Activated naive CD8-positive, alpha-beta T cell (primary cell): Measurements from ENCODE around the gene ERC1.

Experiments
- H3K27ac Mint-ChIP-seq: one replicate; pipeline ENCODE4 v1.8.0; 2021; ENCODE audit warnings: mixed read lengths
- H3K27me3 Mint-ChIP-seq: one replicate; pipeline ENCODE4 v1.8.0; 2021; ENCODE audit warnings: mixed read lengths
- H3K36me3 Mint-ChIP-seq: one replicate; pipeline ENCODE4 v1.8.0; 2021; ENCODE audit warnings: mixed read lengths
- H3K4me1 Mint-ChIP-seq: one replicate; pipeline ENCODE4 v1.8.0; 2021; ENCODE audit warnings: low read depth, mixed read lengths
- H3K4me3 Mint-ChIP-seq: one replicate; pipeline ENCODE4 v1.8.0; 2021; ENCODE audit warnings: mild to moderate bottlenecking, mixed read lengths
- H3K9me3 Mint-ChIP-seq: one replicate; pipeline ENCODE4 v1.8.0; 2021; ENCODE audit warnings: low read depth, mixed read lengths

ERC1 gene

GRCh38 chr12:1287446-1287975, 296.5 kb downstream of the ERC1 start:
- Mint-ChIP-seq H3K4me1 (no peaks in the 10 kb centered on the region), H3K27ac (no peak overlapping the region), H3K9me3 (no peaks in the 10 kb centered on the region), H3K27me3 (no peaks in the 10 kb centered on the region), H3K36me3 (peaks cover 18% of the 10 kb centered on the region), H3K4me3 (no peak overlapping the region)

GRCh38 chr12:1288333-1288732, 297.3 kb downstream of the ERC1 start:
- no peak overlapping the region for H3K27ac Mint-ChIP-seq
- H3K27me3 Mint-ChIP-seq, result no peaks in the 10 kb centered on the region
- H3K36me3 Mint-ChIP-seq, result peaks cover 18% of the 10 kb centered on the region
- H3K4me1 Mint-ChIP-seq, result no peaks in the 10 kb centered on the region
- no peaks in the 10 kb centered on the region for H3K9me3 Mint-ChIP-seq
- no peak overlapping the region for H3K4me3 Mint-ChIP-seq

DNA sequence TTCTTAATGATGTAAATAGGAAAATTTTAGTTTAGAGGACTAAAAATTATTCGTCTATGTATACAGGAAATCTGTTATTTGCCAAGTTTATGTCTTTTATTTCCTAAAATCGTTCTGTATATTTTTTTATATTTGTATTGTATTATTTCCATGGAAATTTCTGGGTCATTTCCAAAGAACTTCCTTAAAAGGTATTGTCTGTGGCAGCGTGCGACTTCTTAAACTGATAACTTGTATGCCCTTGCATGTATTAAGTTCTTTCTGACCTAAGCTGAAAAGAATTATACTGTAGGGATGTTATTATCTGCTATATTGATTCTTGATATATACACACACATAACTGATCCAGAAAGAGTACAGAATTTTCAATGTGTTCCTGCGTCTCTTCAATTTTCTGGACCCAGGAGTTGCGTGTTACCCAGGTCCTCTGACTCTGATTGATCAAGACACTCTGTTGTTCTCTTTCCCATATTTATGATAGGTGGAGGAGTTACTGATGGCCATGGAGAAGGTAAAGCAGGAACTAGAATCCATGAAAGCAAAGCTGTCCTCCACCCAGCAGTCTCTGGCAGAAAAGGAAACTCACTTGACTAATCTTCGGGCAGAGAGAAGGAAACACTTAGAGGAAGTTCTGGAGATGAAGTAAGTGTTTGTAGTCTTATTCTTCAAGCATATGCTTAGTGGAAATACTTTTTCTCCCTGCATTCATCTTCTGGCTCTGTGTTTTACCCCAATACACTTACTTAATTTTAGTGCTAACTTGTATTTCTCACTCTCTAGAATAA, 298.5 kb downstream of the ERC1 start:
- Mint-ChIP-seq H3K9me3 (no peaks in the 10 kb centered on the region), H3K4me1 (no peaks in the 10 kb centered on the region), H3K27ac (no peak overlapping the region), H3K27me3 (no peaks in the 10 kb centered on the region), H3K36me3 (peaks cover 22% of the 10 kb centered on the region), H3K4me3 (no peak overlapping the region)

- Mint-ChIP-seq H3K27me3 (no peaks in the 10 kb centered on the region), H3K36me3 (peaks cover 21% of the 10 kb centered on the region), H3K4me3 (no peak overlapping the region), H3K9me3 (no peaks in the 10 kb centered on the region), H3K27ac (no peak overlapping the region), H3K4me1 (no peaks in the 10 kb centered on the region)
Measured at GRCh38 chr12:1290716-1291115, 299.7 kb downstream of the ERC1 start.

DNA sequence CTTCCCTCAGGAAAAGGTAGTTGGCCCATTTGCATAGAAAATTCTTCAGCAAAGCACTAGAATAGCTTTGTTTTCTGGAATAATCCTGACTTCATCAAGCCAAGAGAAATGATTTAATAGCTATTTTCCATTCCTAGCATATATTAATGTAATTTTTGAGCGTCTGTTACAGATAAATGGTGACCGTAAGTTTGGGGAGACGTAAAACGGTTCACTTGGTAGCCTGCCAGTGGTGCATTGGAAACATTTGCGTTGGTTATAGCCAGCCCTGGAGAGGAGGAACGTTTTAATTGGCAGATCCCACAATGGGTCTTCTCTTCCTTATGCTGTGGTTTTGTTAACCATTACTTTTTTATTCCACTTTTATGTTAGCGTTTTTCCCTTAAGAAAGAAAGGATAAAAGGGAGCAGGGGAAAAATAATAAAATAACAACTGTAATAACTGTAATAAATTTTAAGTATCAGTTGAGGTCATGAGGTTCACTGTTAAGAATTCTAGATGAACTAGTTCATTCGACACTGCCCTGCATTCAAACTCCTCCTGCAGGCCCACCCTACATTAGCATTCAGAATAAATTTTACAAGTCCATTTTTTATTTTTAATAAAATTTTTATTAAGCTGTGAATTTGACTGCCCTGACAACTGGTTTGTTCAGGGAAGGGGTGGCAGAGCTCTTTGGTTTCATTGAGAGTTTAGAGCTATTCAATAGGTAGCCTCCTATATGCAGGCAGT, 300.7 kb downstream of the ERC1 start:
- peaks cover 22% of the 10 kb centered on the region for H3K36me3 Mint-ChIP-seq
- no peak overlapping the region for H3K4me3 Mint-ChIP-seq
- H3K27me3 Mint-ChIP-seq, result no peaks in the 10 kb centered on the region
- H3K4me1 Mint-ChIP-seq, result no peaks in the 10 kb centered on the region
- no peaks in the 10 kb centered on the region for H3K9me3 Mint-ChIP-seq
- H3K27ac Mint-ChIP-seq, result no peak overlapping the region

- H3K4me3 Mint-ChIP-seq, result no peak overlapping the region
- no peaks in the 10 kb centered on the region for H3K27me3 Mint-ChIP-seq
- H3K4me1 Mint-ChIP-seq, result no peaks in the 10 kb centered on the region
- H3K27ac Mint-ChIP-seq, result no peak overlapping the region
- peaks cover 23% of the 10 kb centered on the region for H3K36me3 Mint-ChIP-seq
- no peaks in the 10 kb centered on the region for H3K9me3 Mint-ChIP-seq
Measured at GRCh38 chr12:1293901-1294300, 302.9 kb downstream of the ERC1 start.

- no peaks in the 10 kb centered on the region for H3K9me3 Mint-ChIP-seq
- no peak overlapping the region for H3K4me3 Mint-ChIP-seq
- no peaks in the 10 kb centered on the region for H3K27me3 Mint-ChIP-seq
- peaks cover 15% of the 10 kb centered on the region for H3K36me3 Mint-ChIP-seq
- no peaks in the 10 kb centered on the region for H3K4me1 Mint-ChIP-seq
- H3K27ac Mint-ChIP-seq, result no peak overlapping the region
Measured at GRCh38 chr12:1297206-1297605, 306.2 kb downstream of the ERC1 start.

DNA sequence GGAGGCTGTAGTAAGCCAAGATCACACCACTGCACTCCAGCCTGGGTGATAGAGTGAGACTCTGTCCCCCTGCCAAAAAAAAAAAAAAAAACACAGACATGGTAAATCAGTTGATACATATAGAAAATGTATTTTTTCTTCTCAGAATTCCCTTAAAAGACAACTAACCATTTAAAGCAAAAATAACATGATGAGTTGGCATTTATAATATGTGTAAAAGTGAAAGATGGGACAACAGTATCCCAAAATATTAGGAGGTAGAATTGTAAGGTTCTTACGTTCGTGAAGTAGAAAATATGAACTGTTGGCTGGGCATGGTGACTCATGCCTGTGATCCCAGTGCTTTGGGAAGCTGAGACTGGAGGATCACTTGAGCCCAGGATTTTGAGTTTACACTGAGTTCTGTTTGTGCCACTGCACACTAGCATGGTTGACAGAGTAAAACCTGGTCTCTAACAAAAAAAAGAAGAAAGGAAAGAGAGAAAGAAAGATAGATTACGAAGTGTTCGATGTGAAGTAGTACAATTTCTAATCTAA, 306.7 kb downstream of the ERC1 start:
- H3K27ac Mint-ChIP-seq, result no peak overlapping the region
- peaks cover 13% of the 10 kb centered on the region for H3K36me3 Mint-ChIP-seq
- no peaks in the 10 kb centered on the region for H3K9me3 Mint-ChIP-seq
- no peaks in the 10 kb centered on the region for H3K4me1 Mint-ChIP-seq
- H3K4me3 Mint-ChIP-seq, result no peak overlapping the region
- no peaks in the 10 kb centered on the region for H3K27me3 Mint-ChIP-seq

DNA sequence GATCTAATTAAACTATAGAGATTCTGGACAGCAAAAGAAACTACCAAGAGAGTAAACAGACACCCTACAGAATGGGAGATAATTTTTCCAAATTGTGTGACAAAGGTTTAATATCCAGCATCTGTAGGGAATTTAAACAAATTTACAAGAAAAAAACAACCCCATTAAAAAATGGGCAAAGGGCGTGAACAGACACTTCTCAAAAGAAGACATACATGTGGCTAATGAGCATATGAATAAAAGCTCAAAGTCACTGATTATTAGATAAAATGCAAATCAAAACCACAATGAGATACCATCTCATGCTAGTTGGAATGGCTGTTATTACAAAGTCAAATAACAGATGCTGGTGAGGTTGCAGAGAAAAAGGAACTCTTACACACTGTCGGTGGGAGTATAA, 309.4 kb downstream of the ERC1 start:
- Mint-ChIP-seq H3K4me3 (no peak overlapping the region), H3K4me1 (no peaks in the 10 kb centered on the region), H3K27ac (no peak overlapping the region), H3K27me3 (no peaks in the 10 kb centered on the region), H3K36me3 (peaks cover 13% of the 10 kb centered on the region), H3K9me3 (no peaks in the 10 kb centered on the region)

DNA sequence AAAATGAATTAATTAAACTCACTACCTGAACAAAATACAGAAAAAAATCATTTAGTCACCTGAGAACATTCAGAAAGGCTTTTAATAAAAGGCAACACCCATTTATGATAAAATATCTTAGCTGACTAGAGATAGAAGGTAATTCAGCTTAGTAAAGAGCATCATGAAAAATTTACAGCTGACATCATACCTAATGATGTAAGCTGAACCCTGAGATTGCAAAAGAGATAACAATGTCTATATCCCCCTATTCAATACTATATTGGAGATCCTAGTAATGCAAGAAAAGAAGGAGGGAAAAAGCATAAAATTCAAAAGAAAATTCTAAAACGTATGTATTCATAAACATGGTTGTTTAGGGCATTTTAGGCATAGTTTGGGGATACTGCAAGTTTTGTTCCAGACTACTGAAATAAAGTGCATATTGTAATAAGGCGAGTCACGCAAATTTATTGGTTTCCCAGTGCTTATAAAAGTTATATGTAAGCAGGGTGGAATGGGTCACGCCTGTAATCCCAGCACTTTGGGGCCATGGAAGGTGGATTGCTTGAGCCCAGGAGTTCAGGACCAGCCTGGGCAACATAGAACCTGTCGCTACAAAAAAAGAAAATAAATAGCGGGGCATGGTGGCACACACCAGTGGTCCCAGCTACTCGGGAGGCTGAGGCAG, 311.3 kb downstream of the ERC1 start:
- Mint-ChIP-seq H3K4me1 (no peaks in the 10 kb centered on the region), H3K36me3 (peaks cover 12% of the 10 kb centered on the region), H3K27ac (no peak overlapping the region), H3K4me3 (no peak overlapping the region), H3K9me3 (no peaks in the 10 kb centered on the region), H3K27me3 (no peaks in the 10 kb centered on the region)

DNA sequence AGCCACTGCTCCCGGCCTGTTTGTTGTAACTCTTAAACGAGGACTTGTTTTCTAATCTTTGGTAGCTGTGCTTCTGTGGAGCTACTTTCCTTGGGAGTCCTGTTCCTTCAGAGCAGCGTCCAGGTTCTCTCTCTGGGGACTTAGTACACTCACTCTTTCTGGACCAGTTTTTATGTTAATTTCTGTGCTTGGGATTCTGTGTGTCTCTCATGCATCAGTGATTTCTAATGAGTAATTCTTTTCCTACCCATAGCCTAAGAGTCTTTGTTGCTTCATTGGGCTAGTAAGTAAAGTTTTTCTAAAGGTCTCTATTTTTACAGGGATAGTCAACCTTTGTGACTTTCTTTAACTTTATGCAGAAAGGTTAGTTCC, 314.0 kb downstream of the ERC1 start:
- Mint-ChIP-seq H3K27ac (no peak overlapping the region), H3K4me3 (no peak overlapping the region), H3K27me3 (no peaks in the 10 kb centered on the region), H3K9me3 (no peaks in the 10 kb centered on the region), H3K4me1 (no peaks in the 10 kb centered on the region), H3K36me3 (peaks cover 7% of the 10 kb centered on the region)

- H3K9me3 Mint-ChIP-seq, result no peaks in the 10 kb centered on the region
- H3K4me3 Mint-ChIP-seq, result no peak overlapping the region
- no peak overlapping the region for H3K27ac Mint-ChIP-seq
- no peaks in the 10 kb centered on the region for H3K4me1 Mint-ChIP-seq
- H3K36me3 Mint-ChIP-seq, result peaks cover 11% of the 10 kb centered on the region
- H3K27me3 Mint-ChIP-seq, result no peaks in the 10 kb centered on the region
Measured at GRCh38 chr12:1305791-1306500, 314.9 kb downstream of the ERC1 start.

GRCh38 chr12:1306817-1307216, 315.8 kb downstream of the ERC1 start:
- no peaks in the 10 kb centered on the region for H3K9me3 Mint-ChIP-seq
- peaks cover 11% of the 10 kb centered on the region for H3K36me3 Mint-ChIP-seq
- no peaks in the 10 kb centered on the region for H3K27me3 Mint-ChIP-seq
- no peak overlapping the region for H3K4me3 Mint-ChIP-seq
- H3K27ac Mint-ChIP-seq, result no peak overlapping the region
- no peaks in the 10 kb centered on the region for H3K4me1 Mint-ChIP-seq

GRCh38 chr12:1307796-1308195, 316.8 kb downstream of the ERC1 start:
- no peaks in the 10 kb centered on the region for H3K4me1 Mint-ChIP-seq
- no peak overlapping the region for H3K4me3 Mint-ChIP-seq
- peaks cover 16% of the 10 kb centered on the region for H3K36me3 Mint-ChIP-seq
- H3K27ac Mint-ChIP-seq, result no peak overlapping the region
- peaks cover 3% of the 10 kb centered on the region for H3K9me3 Mint-ChIP-seq
- no peaks in the 10 kb centered on the region for H3K27me3 Mint-ChIP-seq
